Stimulated activated naive CD8-positive, alpha-beta T cell treated with anti-CD3 and anti-CD28 coated beads, Interleukin-15, amount 100 ng/mL, for 72 hours (primary cell): ENCODE data around the gene C3.
A peak's percentile ranks its signal among the peaks of the same experiment; 100 is the strongest.
"Not testable (repeated sequence)": the region's sequence is repeated elsewhere in the genome, so short reads cannot be mapped to it uniquely, and the experiment has no call there.

Experiments
- ATAC-seq: fragments of 150-1000 bp; cut with Tn5 transposase; 2 replicates; pipeline ENCODE4 v1.10.0; 2021; ENCODE audit warnings: mild to moderate bottlenecking, moderate library complexity
- DNase-seq, 2 donors: peaks; one replicate each; pipeline ENCODE4 v3.0.0; 2021 to 2022
- H3K27ac Mint-ChIP-seq, 2 donors: one replicate each; pipeline ENCODE4 v1.8.0; 2022; ENCODE audit warnings: mild to moderate bottlenecking in 2 of 2, mixed read lengths in 2 of 2, moderate library complexity in 2 of 2
- H3K27me3 Mint-ChIP-seq: one replicate; pipeline ENCODE4 v1.8.0; 2022; ENCODE audit warnings: mixed read lengths
- H3K4me1 Mint-ChIP-seq: one replicate; pipeline ENCODE4 v1.8.0; 2022; ENCODE audit warnings: mild to moderate bottlenecking, mixed read lengths
- H3K4me3 Mint-ChIP-seq, 2 donors: one replicate each; pipeline ENCODE4 v1.8.0; 2022; ENCODE audit warnings: mild to moderate bottlenecking in 2 of 2, mixed read lengths in 2 of 2, moderate library complexity in 1 of 2
- H3K9me3 Mint-ChIP-seq, 2 donors: one replicate each; pipeline ENCODE4 v1.8.0; 2022; ENCODE audit warnings: mixed read lengths in 2 of 2

The C3 gene

GRCh38 chr19:6713773-6714692, 6.4 kb downstream of the C3 start:
- Mint-ChIP-seq H3K27ac (no peak overlapping the region), H3K4me3 (no peak overlapping the region), H3K4me1 (peaks cover 22% of the 10 kb centered on the region), H3K27me3 (peaks cover 28% of the 10 kb centered on the region), H3K9me3 (peaks cover 7 to 9% of the 10 kb centered on the region in 2 donors)
- ATAC-seq (no peak), DNase-seq (no peak)

- no peak overlapping the region for H3K4me3 Mint-ChIP-seq
- no peak for ATAC-seq
- DNase-seq: no peak
- H3K9me3 Mint-ChIP-seq: peaks cover 7 to 9% of the 10 kb centered on the region in 2 donors
- H3K4me1 Mint-ChIP-seq: peaks cover 22% of the 10 kb centered on the region
- H3K27ac Mint-ChIP-seq: peak overlapping the region in 1 of 2 donors; percentile 35
- H3K27me3 Mint-ChIP-seq: peaks cover 38% of the 10 kb centered on the region
Measured at GRCh38 chr19:6712692-6713670, 7.5 kb downstream of the C3 start.

GRCh38 chr19:6712231-6712630, 8.2 kb downstream of the C3 start:
- Mint-ChIP-seq H3K27me3 (peaks cover 44% of the 10 kb centered on the region), H3K27ac (no peak overlapping the region)
- ATAC-seq: no peak

GRCh38 chr19:6711605-6712004, 8.8 kb downstream of the C3 start:
- Mint-ChIP-seq H3K4me1 (peaks cover 14% of the 10 kb centered on the region), H3K4me3 (no peak overlapping the region), H3K27me3 (peaks cover 44% of the 10 kb centered on the region), H3K9me3 (no peaks in the 10 kb centered on the region), H3K27ac (no peak overlapping the region)
- ATAC-seq (no peak), DNase-seq (no peak)

More at GRCh38 chr19:6712231-6712630, 8.2 kb downstream of the C3 start:
- peaks cover 16% of the 10 kb centered on the region for H3K4me1 Mint-ChIP-seq
- no peak for DNase-seq
- H3K9me3 Mint-ChIP-seq: peaks cover under 1 to 3% of the 10 kb centered on the region in 2 donors
- no peak overlapping the region for H3K4me3 Mint-ChIP-seq

GRCh38 chr19:6711078-6711361, 9.4 kb downstream of the C3 start:
- H3K4me3 Mint-ChIP-seq: no peak overlapping the region

GRCh38 chr19:6710273-6711077, 10.0 kb downstream of the C3 start:
- Mint-ChIP-seq H3K27ac (peak overlapping the region in 1 of 2 donors; percentile 54), H3K4me3 (peak overlapping the region; percentile 31 to 69), H3K4me1 (peaks cover 14% of the 10 kb centered on the region), H3K27me3 (peaks cover 44% of the 10 kb centered on the region), H3K9me3 (no peaks in the 10 kb centered on the region)
- DNase-seq (no peak), ATAC-seq (peak; percentile 24)

More at GRCh38 chr19:6711078-6711361, 9.4 kb downstream of the C3 start:
- Mint-ChIP-seq H3K9me3 (no peaks in the 10 kb centered on the region), H3K4me1 (peaks cover 14% of the 10 kb centered on the region), H3K27me3 (peaks cover 44% of the 10 kb centered on the region), H3K27ac (no peak overlapping the region)
- DNase-seq (no peak), ATAC-seq (no peak)

- no peaks in the 10 kb centered on the region for H3K9me3 Mint-ChIP-seq
- H3K4me3 Mint-ChIP-seq: no peak overlapping the region
- peaks cover 44% of the 10 kb centered on the region for H3K27me3 Mint-ChIP-seq
- DNase-seq: no peak
- no peak for ATAC-seq
- H3K27ac Mint-ChIP-seq: peak overlapping the region in 1 of 2 donors; percentile 24
- H3K4me1 Mint-ChIP-seq: peaks cover 14% of the 10 kb centered on the region
Measured at GRCh38 chr19:6709549-6709948, 10.9 kb downstream of the C3 start.

- H3K4me3 Mint-ChIP-seq: not testable (repeated sequence)
- peaks cover 14% of the 10 kb centered on the region for H3K4me1 Mint-ChIP-seq
Measured at GRCh38 chr19:6708913-6709312, 11.5 kb downstream of the C3 start.

GRCh38 chr19:6708346-6708745, 12.1 kb downstream of the C3 start:
- no peak overlapping the region for H3K4me3 Mint-ChIP-seq
- no peaks in the 10 kb centered on the region for H3K9me3 Mint-ChIP-seq
- H3K27ac Mint-ChIP-seq: no peak overlapping the region
- DNase-seq (no peak), ATAC-seq (no peak)
- H3K4me1 Mint-ChIP-seq: peaks cover 14% of the 10 kb centered on the region
- H3K27me3 Mint-ChIP-seq: peaks cover 44% of the 10 kb centered on the region

More at GRCh38 chr19:6708913-6709312, 11.5 kb downstream of the C3 start:
- not testable (repeated sequence) for H3K9me3 Mint-ChIP-seq, H3K27ac Mint-ChIP-seq, DNase-seq, ATAC-seq
- H3K27me3 Mint-ChIP-seq: peaks cover 44% of the 10 kb centered on the region

- no peaks in the 10 kb centered on the region for H3K9me3 Mint-ChIP-seq
- ATAC-seq (no peak), DNase-seq (no peak)
- H3K27ac Mint-ChIP-seq: no peak overlapping the region
- peaks cover 14% of the 10 kb centered on the region for H3K4me1 Mint-ChIP-seq
- no peak overlapping the region for H3K4me3 Mint-ChIP-seq
- H3K27me3 Mint-ChIP-seq: peaks cover 44% of the 10 kb centered on the region
Measured at GRCh38 chr19:6707658-6708018, 12.8 kb downstream of the C3 start.

GRCh38 chr19:6707011-6707657, 13.3 kb downstream of the C3 start:
- Mint-ChIP-seq H3K4me3 (no peak overlapping the region), H3K4me1 (peaks cover 14% of the 10 kb centered on the region), H3K27ac (no peak overlapping the region), H3K27me3 (peaks cover 44% of the 10 kb centered on the region), H3K9me3 (no peaks in the 10 kb centered on the region)
- DNase-seq (no peak), ATAC-seq (peak; percentile 15)

GRCh38 chr19:6706633-6706958, 13.9 kb downstream of the C3 start:
- Mint-ChIP-seq H3K4me1 (peaks cover 14% of the 10 kb centered on the region), H3K4me3 (no peak overlapping the region), H3K9me3 (no peaks in the 10 kb centered on the region), H3K27ac (no peak overlapping the region), H3K27me3 (peaks cover 42% of the 10 kb centered on the region)
- peak; percentile 55 for ATAC-seq
- no peak for DNase-seq

- no peak for DNase-seq
- H3K27ac Mint-ChIP-seq: no peak overlapping the region
- ATAC-seq: no peak
- peaks cover 37% of the 10 kb centered on the region for H3K27me3 Mint-ChIP-seq
- no peaks in the 10 kb centered on the region for H3K9me3 Mint-ChIP-seq
- no peak overlapping the region for H3K4me3 Mint-ChIP-seq
- H3K4me1 Mint-ChIP-seq: peaks cover 12% of the 10 kb centered on the region
Measured at GRCh38 chr19:6705931-6706632, 14.4 kb downstream of the C3 start.

- Mint-ChIP-seq H3K27ac (no peak overlapping the region), H3K4me1 (peaks cover 6% of the 10 kb centered on the region), H3K9me3 (no peaks in the 10 kb centered on the region), H3K27me3 (no peaks in the 10 kb centered on the region), H3K4me3 (no peak overlapping the region)
- ATAC-seq: no peak
- no peak for DNase-seq
Measured at GRCh38 chr19:6700586-6701316, 19.7 kb downstream of the C3 start.
